ENCODE results near the gene ATP11C.
"Not testable (repeated sequence)": the region's sequence is repeated elsewhere in the genome, so short reads cannot be mapped to it uniquely, and the experiment has no call there.

ATP11C gene

GRCh38 chrX:139692908-139693307 lies 239.9 kb downstream of the ATP11C start:
- no peak for DNase-seq

- no peak for DNase-seq
Observed at GRCh38 chrX:139692506-139692849, 240.4 kb downstream of the ATP11C start.

- no peak for DNase-seq
Observed at GRCh38 chrX:139691843-139692505, 240.9 kb downstream of the ATP11C start.

- no peak for DNase-seq
Observed at GRCh38 chrX:139691493-139691842, 241.4 kb downstream of the ATP11C start.

- DNase-seq, result not testable (repeated sequence)
Observed at GRCh38 chrX:139685175-139685574, 247.7 kb downstream of the ATP11C start.

GRCh38 chrX:139680356-139680755 lies 252.5 kb downstream of the ATP11C start:
- DNase-seq, result no peak
